HCT116 (cell line): ENCODE measurements around the gene EXOC5.

Experiments
- CEBPB ChIP-seq: IDR thresholded peaks from 2 replicates; pipeline ENCODE4 v1.6.1; 2012; ENCODE audit warnings: low read depth
- EZH2 ChIP-seq: fragments of 200-600 bp; sonication (generic); IDR thresholded peaks from 2 replicates; pipeline ENCODE4 v1.6.1; 2017; ENCODE audit warnings: antibody characterized with exemption, mixed run types
- EZH2phosphoT487 ChIP-seq: fragments of 200-600 bp; IDR thresholded peaks from 2 replicates; pipeline ENCODE4 v1.6.1; 2018; ENCODE audit warnings: antibody characterized with exemption, borderline replicate concordance
- FOSL1 ChIP-seq: IDR thresholded peaks from 2 replicates; pipeline ENCODE4 v1.6.1; 2012; ENCODE audit warnings: low read depth
- POLR2AphosphoS5 ChIP-seq: IDR thresholded peaks from 2 replicates; pipeline ENCODE4 v1.6.1; 2011; ENCODE audit warnings: mild to moderate bottlenecking, low read depth, low read length, moderate library complexity
- RAD21 ChIP-seq: IDR thresholded peaks from 2 replicates; pipeline ENCODE4 v1.6.1; 2012; ENCODE audit warnings: low read depth, mild to moderate bottlenecking
- SRF ChIP-seq: IDR thresholded peaks from 2 replicates; pipeline ENCODE4 v1.6.1; 2012; ENCODE audit warnings: low read depth
- YY1 ChIP-seq: IDR thresholded peaks from 2 replicates; pipeline ENCODE4 v1.6.1; 2011; ENCODE audit warnings: low read length, low read depth, moderate library complexity, mild to moderate bottlenecking; ENCODE audit not compliant: insufficient replicate concordance; ENCODE audit errors: extremely low read depth
- ZFX ChIP-seq: fragments of 450-650 bp; IDR thresholded peaks from 2 replicates; pipeline ENCODE4 v1.6.1; 2017
- TF ChIP-seq, protein P1 (sequence below), 3 experiments: fragments of 200-600 bp in 1 of 3; sonication (generic) in 1 of 3; IDR thresholded peaks in 2 of 3; conservative IDR thresholded peaks in 1 of 3; 2 replicates each; pipeline ENCODE4 v1.5.1; 2012 to 2017; ENCODE audit warnings: low read depth in 2 of 3, low read length in 2 of 3, antibody characterized with exemption in 1 of 3, borderline replicate concordance in 1 of 3, control low read depth in 1 of 3, mild to moderate bottlenecking in 1 of 3, mixed read lengths in 1 of 3, mixed run types in 1 of 3, moderate library complexity in 1 of 3; ENCODE audit not compliant: insufficient read depth in 1 of 3
- TF ChIP-seq, protein P2 (sequence below): IDR thresholded peaks from 2 replicates; pipeline ENCODE4 v1.6.1; 2012
- TF ChIP-seq, protein P3 (sequence below): IDR thresholded peaks from 2 replicates; pipeline ENCODE4 v1.6.1; 2012

GRCh38 chr14:57254884-57255283 lies 13.8 kb downstream of the EXOC5 start:
- TF ChIP-seq, protein P1, sequence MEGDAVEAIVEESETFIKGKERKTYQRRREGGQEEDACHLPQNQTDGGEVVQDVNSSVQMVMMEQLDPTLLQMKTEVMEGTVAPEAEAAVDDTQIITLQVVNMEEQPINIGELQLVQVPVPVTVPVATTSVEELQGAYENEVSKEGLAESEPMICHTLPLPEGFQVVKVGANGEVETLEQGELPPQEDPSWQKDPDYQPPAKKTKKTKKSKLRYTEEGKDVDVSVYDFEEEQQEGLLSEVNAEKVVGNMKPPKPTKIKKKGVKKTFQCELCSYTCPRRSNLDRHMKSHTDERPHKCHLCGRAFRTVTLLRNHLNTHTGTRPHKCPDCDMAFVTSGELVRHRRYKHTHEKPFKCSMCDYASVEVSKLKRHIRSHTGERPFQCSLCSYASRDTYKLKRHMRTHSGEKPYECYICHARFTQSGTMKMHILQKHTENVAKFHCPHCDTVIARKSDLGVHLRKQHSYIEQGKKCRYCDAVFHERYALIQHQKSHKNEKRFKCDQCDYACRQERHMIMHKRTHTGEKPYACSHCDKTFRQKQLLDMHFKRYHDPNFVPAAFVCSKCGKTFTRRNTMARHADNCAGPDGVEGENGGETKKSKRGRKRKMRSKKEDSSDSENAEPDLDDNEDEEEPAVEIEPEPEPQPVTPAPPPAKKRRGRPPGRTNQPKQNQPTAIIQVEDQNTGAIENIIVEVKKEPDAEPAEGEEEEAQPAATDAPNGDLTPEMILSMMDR (IDR thresholded peaks at IDR 0.05 in 2 of 3, conservative IDR thresholded peaks at IDR 0.05 in 1 of 3; ENCODE audit: borderline replicate concordance in 1 of 3, insufficient read depth in 1 of 3, low read depth in 2 of 3, low read length in 2 of 3): no peak
- TF ChIP-seq FOSL1 (no peak), CEBPB (no peak), SRF (no peak), EZH2 (no peak), YY1 (no peak), POLR2AphosphoS5 (no peak), RAD21 (no peak), EZH2phosphoT487 (no peak), ZFX (no peak)
- TF ChIP-seq, protein P2, sequence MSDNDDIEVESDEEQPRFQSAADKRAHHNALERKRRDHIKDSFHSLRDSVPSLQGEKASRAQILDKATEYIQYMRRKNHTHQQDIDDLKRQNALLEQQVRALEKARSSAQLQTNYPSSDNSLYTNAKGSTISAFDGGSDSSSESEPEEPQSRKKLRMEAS: no peak
- TF ChIP-seq, protein P3, sequence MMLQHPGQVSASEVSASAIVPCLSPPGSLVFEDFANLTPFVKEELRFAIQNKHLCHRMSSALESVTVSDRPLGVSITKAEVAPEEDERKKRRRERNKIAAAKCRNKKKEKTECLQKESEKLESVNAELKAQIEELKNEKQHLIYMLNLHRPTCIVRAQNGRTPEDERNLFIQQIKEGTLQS: no peak
